GM23338 (cell line): ENCODE data around the gene LRMDA.

Experiments
- CREB1 ChIP-seq: fragments of 250-450 bp; sonication (Bioruptor Pico); IDR thresholded peaks from 2 replicates; pipeline ENCODE4 v1.5.0; 2020; ENCODE audit warnings: low read depth, mild to moderate bottlenecking, moderate library complexity
- POLR2AphosphoS5 ChIP-seq: IDR thresholded peaks from 2 replicates; pipeline ENCODE4 v1.6.1; 2016; ENCODE audit warnings: antibody characterized with exemption, low read depth
- TF ChIP-seq, protein P1 (sequence below), 2 experiments: fragments of 200-600 bp in 1 of 2; sonication (generic) in 1 of 2; conservative IDR thresholded peaks; 2 replicates each; pipeline versions ENCODE4 v1.5.1 to v1.6.1; 2016 to 2017; ENCODE audit warnings: antibody characterized with exemption in 2 of 2, low read depth in 2 of 2, mild to moderate bottlenecking in 2 of 2, moderate library complexity in 1 of 2
- TF ChIP-seq, protein P2 (sequence below): IDR thresholded peaks from one replicate; pipeline ENCODE4 v1.6.1; 2018; ENCODE audit warnings: antibody characterized with exemption; ENCODE audit not compliant: unreplicated experiment
- TF ChIP-seq, protein P3 (sequence below): IDR thresholded peaks from 2 replicates; pipeline ENCODE4 v1.6.1; 2016; ENCODE audit warnings: antibody characterized with exemption

DNA sequence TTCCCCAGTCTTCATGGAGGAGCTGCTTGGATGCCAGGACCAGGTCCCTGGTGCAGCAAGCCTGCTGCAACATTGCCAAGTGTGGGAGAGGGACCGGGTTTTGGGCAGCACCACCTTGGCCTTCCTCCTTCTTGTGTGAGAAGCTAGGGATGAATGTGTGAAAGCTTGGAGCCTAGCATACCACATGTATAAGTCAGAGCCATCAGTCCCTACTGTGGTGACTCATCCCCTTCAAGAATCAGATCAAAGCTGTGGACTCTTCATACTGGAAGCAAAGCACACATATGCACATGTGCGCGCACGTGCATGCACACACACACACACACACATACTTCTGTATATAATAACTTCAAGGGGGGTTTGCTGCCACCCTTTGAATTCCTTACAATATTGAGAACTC is 527.8 kb downstream of the LRMDA start:
- TF ChIP-seq, protein P1, sequence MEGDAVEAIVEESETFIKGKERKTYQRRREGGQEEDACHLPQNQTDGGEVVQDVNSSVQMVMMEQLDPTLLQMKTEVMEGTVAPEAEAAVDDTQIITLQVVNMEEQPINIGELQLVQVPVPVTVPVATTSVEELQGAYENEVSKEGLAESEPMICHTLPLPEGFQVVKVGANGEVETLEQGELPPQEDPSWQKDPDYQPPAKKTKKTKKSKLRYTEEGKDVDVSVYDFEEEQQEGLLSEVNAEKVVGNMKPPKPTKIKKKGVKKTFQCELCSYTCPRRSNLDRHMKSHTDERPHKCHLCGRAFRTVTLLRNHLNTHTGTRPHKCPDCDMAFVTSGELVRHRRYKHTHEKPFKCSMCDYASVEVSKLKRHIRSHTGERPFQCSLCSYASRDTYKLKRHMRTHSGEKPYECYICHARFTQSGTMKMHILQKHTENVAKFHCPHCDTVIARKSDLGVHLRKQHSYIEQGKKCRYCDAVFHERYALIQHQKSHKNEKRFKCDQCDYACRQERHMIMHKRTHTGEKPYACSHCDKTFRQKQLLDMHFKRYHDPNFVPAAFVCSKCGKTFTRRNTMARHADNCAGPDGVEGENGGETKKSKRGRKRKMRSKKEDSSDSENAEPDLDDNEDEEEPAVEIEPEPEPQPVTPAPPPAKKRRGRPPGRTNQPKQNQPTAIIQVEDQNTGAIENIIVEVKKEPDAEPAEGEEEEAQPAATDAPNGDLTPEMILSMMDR (conservative IDR thresholded peaks at IDR 0.05; ENCODE audit: low read depth in 2 of 2), result no peak
- TF ChIP-seq POLR2AphosphoS5, result no peak
- TF ChIP-seq CREB1 (CRISPR knock-in tag), result no peak
- TF ChIP-seq, protein P2, sequence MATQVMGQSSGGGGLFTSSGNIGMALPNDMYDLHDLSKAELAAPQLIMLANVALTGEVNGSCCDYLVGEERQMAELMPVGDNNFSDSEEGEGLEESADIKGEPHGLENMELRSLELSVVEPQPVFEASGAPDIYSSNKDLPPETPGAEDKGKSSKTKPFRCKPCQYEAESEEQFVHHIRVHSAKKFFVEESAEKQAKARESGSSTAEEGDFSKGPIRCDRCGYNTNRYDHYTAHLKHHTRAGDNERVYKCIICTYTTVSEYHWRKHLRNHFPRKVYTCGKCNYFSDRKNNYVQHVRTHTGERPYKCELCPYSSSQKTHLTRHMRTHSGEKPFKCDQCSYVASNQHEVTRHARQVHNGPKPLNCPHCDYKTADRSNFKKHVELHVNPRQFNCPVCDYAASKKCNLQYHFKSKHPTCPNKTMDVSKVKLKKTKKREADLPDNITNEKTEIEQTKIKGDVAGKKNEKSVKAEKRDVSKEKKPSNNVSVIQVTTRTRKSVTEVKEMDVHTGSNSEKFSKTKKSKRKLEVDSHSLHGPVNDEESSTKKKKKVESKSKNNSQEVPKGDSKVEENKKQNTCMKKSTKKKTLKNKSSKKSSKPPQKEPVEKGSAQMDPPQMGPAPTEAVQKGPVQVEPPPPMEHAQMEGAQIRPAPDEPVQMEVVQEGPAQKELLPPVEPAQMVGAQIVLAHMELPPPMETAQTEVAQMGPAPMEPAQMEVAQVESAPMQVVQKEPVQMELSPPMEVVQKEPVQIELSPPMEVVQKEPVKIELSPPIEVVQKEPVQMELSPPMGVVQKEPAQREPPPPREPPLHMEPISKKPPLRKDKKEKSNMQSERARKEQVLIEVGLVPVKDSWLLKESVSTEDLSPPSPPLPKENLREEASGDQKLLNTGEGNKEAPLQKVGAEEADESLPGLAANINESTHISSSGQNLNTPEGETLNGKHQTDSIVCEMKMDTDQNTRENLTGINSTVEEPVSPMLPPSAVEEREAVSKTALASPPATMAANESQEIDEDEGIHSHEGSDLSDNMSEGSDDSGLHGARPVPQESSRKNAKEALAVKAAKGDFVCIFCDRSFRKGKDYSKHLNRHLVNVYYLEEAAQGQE, result no peak
- TF ChIP-seq, protein P3, sequence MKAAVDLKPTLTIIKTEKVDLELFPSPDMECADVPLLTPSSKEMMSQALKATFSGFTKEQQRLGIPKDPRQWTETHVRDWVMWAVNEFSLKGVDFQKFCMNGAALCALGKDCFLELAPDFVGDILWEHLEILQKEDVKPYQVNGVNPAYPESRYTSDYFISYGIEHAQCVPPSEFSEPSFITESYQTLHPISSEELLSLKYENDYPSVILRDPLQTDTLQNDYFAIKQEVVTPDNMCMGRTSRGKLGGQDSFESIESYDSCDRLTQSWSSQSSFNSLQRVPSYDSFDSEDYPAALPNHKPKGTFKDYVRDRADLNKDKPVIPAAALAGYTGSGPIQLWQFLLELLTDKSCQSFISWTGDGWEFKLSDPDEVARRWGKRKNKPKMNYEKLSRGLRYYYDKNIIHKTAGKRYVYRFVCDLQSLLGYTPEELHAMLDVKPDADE, result no peak
